Thyroid gland (tissue), 4 donors: ENCODE measurements around the gene ATXN1.

ENCODE experiments used
- CTCF ChIP-seq, 6 experiments: fragments of 200-600 bp in 3 of 6; fragments of 450-650 bp in 3 of 6; sonication (generic) in 3 of 6; IDR thresholded peaks; one replicate each; pipeline ENCODE4 v1.5.1; 2016 to 2019; ENCODE audit warnings: antibody characterized with exemption in 6 of 6, mild to moderate bottlenecking in 2 of 6, inconsistent platforms in 1 of 6, moderate library complexity in 1 of 6
- POLR2A ChIP-seq, 2 donors: fragments of 450-650 bp; IDR thresholded peaks; one replicate each; pipeline ENCODE4 v1.6.1; 2017; ENCODE audit warnings: antibody characterized with exemption in 2 of 2, mild to moderate bottlenecking in 2 of 2, moderate library complexity in 1 of 2

GRCh38 chr6:16320533-16321340 lies 440.5 kb downstream of the ATXN1 start:
- TF ChIP-seq CTCF (IDR thresholded peaks at IDR 0.05): no peak
- no peak for TF ChIP-seq POLR2A (IDR thresholded peaks at IDR 0.05)
